HFF-Myc (cell line): ENCODE results near the gene FOXN3.

ENCODE experiments used
- DNase-seq: peaks from one replicate; pipeline ENCODE4 v3.0.0-alpha.2; 2011; ENCODE audit warnings: low read depth; ENCODE audit errors: extremely low read depth
- H3K4me3 ChIP-seq: replicated peaks from 2 replicates; pipeline ENCODE4 v1.5.1; 2011; ENCODE audit warnings: low read depth, mild to moderate bottlenecking, control low read depth, low read length
- CTCF ChIP-seq: IDR thresholded peaks from 2 replicates; pipeline ENCODE4 v1.5.1; 2012; ENCODE audit warnings: mild to moderate bottlenecking, low read depth, low read length, control low read depth; ENCODE audit errors: missing control alignments

The FOXN3 gene

GRCh38 chr14:89340200-89341181 lies 76.5 kb downstream of the FOXN3 start:
- DNase-seq, result no peak
- TF ChIP-seq CTCF, result no peak
- H3K4me3 ChIP-seq, result no peak overlapping the region

- no peak for TF ChIP-seq CTCF
- no peak overlapping the region for H3K4me3 ChIP-seq
- no peak for DNase-seq
Observed at GRCh38 chr14:89339579-89339978, 77.5 kb downstream of the FOXN3 start.

GRCh38 chr14:89339158-89339557 lies 77.9 kb downstream of the FOXN3 start:
- TF ChIP-seq CTCF, result no peak
- H3K4me3 ChIP-seq, result no peak overlapping the region
- no peak for DNase-seq

- DNase-seq, result no peak
- TF ChIP-seq CTCF, result no peak
- no peak overlapping the region for H3K4me3 ChIP-seq
Observed at GRCh38 chr14:89336338-89336737, 80.7 kb downstream of the FOXN3 start.

GRCh38 chr14:89332031-89332430 lies 85.0 kb downstream of the FOXN3 start:
- H3K4me3 ChIP-seq, result no peak overlapping the region
- TF ChIP-seq CTCF, result no peak
- DNase-seq, result no peak

- no peak overlapping the region for H3K4me3 ChIP-seq
- TF ChIP-seq CTCF, result no peak
- DNase-seq, result no peak
Observed at GRCh38 chr14:89331398-89331797, 85.6 kb downstream of the FOXN3 start.
